Caco-2 (cell line): ENCODE measurements around the gene NDUFV1. TPM values are rescaled to one million over a fixed set of nuclear protein-coding genes. Genes with fewer than 3 reads are reported as not detected.

ENCODE experiments used
- BruUV-seq: library from RNA; stranded (reverse); fragments of 400-500 nt; replicated peaks from 2 replicates; lab custom pipeline; 2021; lab: Mats Ljungman, UMichigan
- CTCF ChIA-PET: fragments of 300-600 bp; sonication (Branson Sonifier 250); formaldehyde crosslinking; loops from one replicate; lab custom pipeline; 2022; ENCODE audit warnings: antibody characterized with exemption; lab: Charles Lee
- POLR2A ChIA-PET: fragments of 300-600 bp; sonication (Branson Sonifier 250); formaldehyde crosslinking; loops from one replicate; lab custom pipeline; 2022; ENCODE audit warnings: antibody characterized with exemption; lab: Charles Lee
- DNase-seq, 2 experiments: peaks; one replicate each; pipeline versions ENCODE4 v3.0.0 to v3.0.0-alpha.2; 2020 to 2022
- H3K27me3 ChIP-seq: replicated peaks from 2 replicates; pipeline ENCODE4 v1.6.0; 2011; ENCODE audit warnings: low read length; ENCODE audit not compliant: control insufficient read depth, insufficient read depth
- H3K36me3 ChIP-seq: 2 replicates; pipeline ENCODE4 v1.5.1; 2011; ENCODE audit warnings: low read length; ENCODE audit not compliant: control insufficient read depth, insufficient read depth
- H3K4me1 ChIP-seq: fragments of 250-450 bp; sonication (Bioruptor Pico); 2 replicates; pipeline ENCODE4 v1.5.1; 2020; ENCODE audit warnings: mild to moderate bottlenecking
- H3K4me3 ChIP-seq: 2 replicates; pipeline ENCODE4 v1.5.1; 2011; ENCODE audit warnings: low read depth, mild to moderate bottlenecking, control low read depth, low read length
- H3K9me3 ChIP-seq: fragments of 250-450 bp; sonication (Bioruptor Pico); 2 replicates; pipeline ENCODE4 v1.5.1; 2020; ENCODE audit warnings: mild to moderate bottlenecking, moderate library complexity
- H3K27ac Mint-ChIP-seq: one replicate; pipeline ENCODE4 v1.8.0; 2022; ENCODE audit warnings: mixed read lengths; ENCODE audit not compliant: unreplicated experiment
- H3K27me3 Mint-ChIP-seq: one replicate; pipeline ENCODE4 v1.8.0; 2022; ENCODE audit warnings: mixed read lengths; ENCODE audit not compliant: insufficient read depth, unreplicated experiment
- H3K36me3 Mint-ChIP-seq: one replicate; pipeline ENCODE4 v1.8.0; 2022; ENCODE audit warnings: mild to moderate bottlenecking, mixed read lengths; ENCODE audit not compliant: insufficient read depth, unreplicated experiment
- H3K4me1 Mint-ChIP-seq: one replicate; pipeline ENCODE4 v1.8.0; 2022; ENCODE audit warnings: low read depth, mixed read lengths; ENCODE audit not compliant: unreplicated experiment
- H3K4me3 Mint-ChIP-seq: one replicate; pipeline ENCODE4 v1.8.0; 2022; ENCODE audit warnings: mild to moderate bottlenecking, moderate library complexity, mixed read lengths; ENCODE audit not compliant: unreplicated experiment
- H3K9me3 Mint-ChIP-seq: one replicate; pipeline ENCODE4 v1.8.0; 2022; ENCODE audit warnings: mixed read lengths; ENCODE audit not compliant: unreplicated experiment
- intact Hi-C: fragments of 100-400 bp; cut with micrococcal nuclease; formaldehyde crosslinking; loops from one replicate; pipeline ENCODE4 v1.10.0; 2022; ENCODE audit not compliant: unreplicated experiment
- total RNA-seq: library from RNA; stranded (reverse); gene quantifications from 2 replicates; pipeline ENCODE4 v1.2.3, GENCODE V29; 2022
- TF ChIP-seq, protein P1 (sequence below), 2 experiments: fragments of 200-600 bp in 1 of 2; IDR thresholded peaks; 1 replicate in 1 of 2; 2 replicates in 1 of 2; pipeline versions ENCODE4 v1.5.1 to v1.8.0; 2011 to 2022; ENCODE audit warnings: antibody characterized with exemption in 1 of 2, control low read depth in 1 of 2, inconsistent platforms in 1 of 2, low read depth in 1 of 2, low read length in 1 of 2, mild to moderate bottlenecking in 1 of 2, moderate library complexity in 1 of 2; ENCODE audit not compliant: insufficient read depth in 1 of 2, severe bottlenecking in 1 of 2, unreplicated experiment in 1 of 2

NDUFV1 gene
- total RNA-seq, 1 experiment from 2014 or later: 358 TPM

DNA sequence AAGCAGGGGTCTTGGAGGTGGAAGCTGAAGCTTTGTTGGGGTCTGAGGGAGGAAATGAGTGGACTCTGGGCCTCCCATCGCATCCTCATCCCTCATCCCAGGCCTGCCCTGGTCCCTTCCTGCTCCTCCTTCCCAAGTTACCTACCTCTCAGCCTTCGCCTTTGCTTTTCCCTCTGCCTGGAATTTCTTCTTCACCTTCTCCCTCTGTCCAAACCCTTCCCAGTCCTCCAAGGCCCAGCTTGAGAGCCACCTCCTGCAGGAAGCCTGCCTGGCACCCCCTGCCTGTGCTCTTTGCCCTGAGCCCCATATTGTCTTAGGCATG is 25.1 kb downstream of the NDUFV1 start:
- TF ChIP-seq, protein P1, sequence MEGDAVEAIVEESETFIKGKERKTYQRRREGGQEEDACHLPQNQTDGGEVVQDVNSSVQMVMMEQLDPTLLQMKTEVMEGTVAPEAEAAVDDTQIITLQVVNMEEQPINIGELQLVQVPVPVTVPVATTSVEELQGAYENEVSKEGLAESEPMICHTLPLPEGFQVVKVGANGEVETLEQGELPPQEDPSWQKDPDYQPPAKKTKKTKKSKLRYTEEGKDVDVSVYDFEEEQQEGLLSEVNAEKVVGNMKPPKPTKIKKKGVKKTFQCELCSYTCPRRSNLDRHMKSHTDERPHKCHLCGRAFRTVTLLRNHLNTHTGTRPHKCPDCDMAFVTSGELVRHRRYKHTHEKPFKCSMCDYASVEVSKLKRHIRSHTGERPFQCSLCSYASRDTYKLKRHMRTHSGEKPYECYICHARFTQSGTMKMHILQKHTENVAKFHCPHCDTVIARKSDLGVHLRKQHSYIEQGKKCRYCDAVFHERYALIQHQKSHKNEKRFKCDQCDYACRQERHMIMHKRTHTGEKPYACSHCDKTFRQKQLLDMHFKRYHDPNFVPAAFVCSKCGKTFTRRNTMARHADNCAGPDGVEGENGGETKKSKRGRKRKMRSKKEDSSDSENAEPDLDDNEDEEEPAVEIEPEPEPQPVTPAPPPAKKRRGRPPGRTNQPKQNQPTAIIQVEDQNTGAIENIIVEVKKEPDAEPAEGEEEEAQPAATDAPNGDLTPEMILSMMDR (IDR thresholded peaks at IDR 0.05; ENCODE audit: insufficient read depth in 1 of 2, low read depth in 1 of 2, low read length in 1 of 2, severe bottlenecking in 1 of 2, unreplicated experiment in 1 of 2): no peak
- peaks cover 7% of the 10 kb centered on the region for H3K4me1 Mint-ChIP-seq
- peaks cover 3% of the 10 kb centered on the region for H3K9me3 Mint-ChIP-seq
- Histone ChIP-seq H3K4me3 (no peak overlapping the region), H3K36me3 (no peaks in the 10 kb centered on the region), H3K27me3 (no peaks in the 10 kb centered on the region), H3K4me1 (peaks cover 11% of the 10 kb centered on the region), H3K9me3 (no peaks in the 10 kb centered on the region)
- CTCF ChIA-PET: no interaction called here
- intact Hi-C loops: no loop called here
- BruUV-seq: no TSS peak
- H3K4me3 Mint-ChIP-seq: peak overlapping the region; percentile 17
- no peak for DNase-seq
- H3K36me3 Mint-ChIP-seq: peaks cover 26% of the 10 kb centered on the region
- no peaks in the 10 kb centered on the region for H3K27me3 Mint-ChIP-seq
- no peak overlapping the region for H3K27ac Mint-ChIP-seq
- POLR2A ChIA-PET: no interaction called here

DNA sequence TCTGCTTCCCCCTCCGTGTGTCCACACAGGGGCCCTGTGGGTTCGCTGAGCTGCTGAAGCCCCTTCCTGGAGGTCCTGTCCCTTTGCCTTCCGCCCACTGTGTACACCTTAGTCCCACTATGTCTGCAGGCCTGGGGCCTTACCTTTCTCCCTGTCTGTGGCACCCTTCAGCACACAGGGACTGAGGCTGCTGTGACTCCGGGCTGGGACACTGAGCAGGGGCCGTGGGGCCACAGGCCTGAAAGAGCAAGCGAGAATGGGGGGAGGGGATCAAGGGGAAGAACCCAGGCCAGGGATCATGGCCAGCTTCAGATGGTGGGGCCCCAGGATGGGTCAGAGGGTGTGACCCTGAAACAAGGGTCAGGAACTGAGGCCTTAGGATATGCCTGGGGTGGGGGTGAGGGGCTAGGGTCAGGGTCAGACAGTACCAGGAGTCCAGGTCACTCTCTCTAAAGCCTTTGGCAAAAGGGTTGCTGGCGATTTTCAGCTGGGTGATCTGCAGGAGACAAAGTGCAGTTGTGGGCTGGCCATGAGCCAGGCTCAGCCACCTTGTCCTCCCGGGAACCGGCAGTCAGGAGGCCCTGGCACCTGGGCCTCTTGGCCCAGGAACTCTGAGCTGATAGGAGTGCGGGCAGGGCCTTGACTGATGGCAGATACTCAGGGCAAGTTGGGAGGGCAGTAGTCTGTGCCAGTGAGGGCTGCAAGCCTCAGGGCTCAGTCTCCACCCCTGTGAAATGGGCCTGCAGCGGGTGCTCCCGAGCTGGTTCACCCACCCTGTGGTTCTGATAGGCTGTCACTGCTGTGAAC is 25.6 kb downstream of the NDUFV1 start:
- H3K36me3 ChIP-seq: no peaks in the 10 kb centered on the region
- no peaks in the 10 kb centered on the region for H3K27me3 Mint-ChIP-seq
- H3K9me3 Mint-ChIP-seq: no peaks in the 10 kb centered on the region
- intact Hi-C loops: no loop called here
- BruUV-seq: no TSS peak
- peak in 1 of 2 experiments; percentile 51 for DNase-seq
- no peak overlapping the region for H3K27ac Mint-ChIP-seq
- peaks cover 26% of the 10 kb centered on the region for H3K36me3 Mint-ChIP-seq
- TF ChIP-seq, protein P1 (IDR thresholded peaks at IDR 0.05; ENCODE audit: insufficient read depth in 1 of 2, low read depth in 1 of 2, low read length in 1 of 2, severe bottlenecking in 1 of 2, unreplicated experiment in 1 of 2): no peak
- H3K4me1 Mint-ChIP-seq: peaks cover 7% of the 10 kb centered on the region
- CTCF ChIA-PET: no interaction called here
- peaks cover 11% of the 10 kb centered on the region for H3K4me1 ChIP-seq
- H3K4me3 Mint-ChIP-seq: peak overlapping the region; percentile 17
- no peaks in the 10 kb centered on the region for H3K9me3 ChIP-seq
- POLR2A ChIA-PET: interaction anchor here (0.5 kb wide), 1 partner anchor 1746 kb away, joined by 3 read pairs; no protein-coding TSS in a partner anchor
- no peak overlapping the region for H3K4me3 ChIP-seq
- no peaks in the 10 kb centered on the region for H3K27me3 ChIP-seq

DNA sequence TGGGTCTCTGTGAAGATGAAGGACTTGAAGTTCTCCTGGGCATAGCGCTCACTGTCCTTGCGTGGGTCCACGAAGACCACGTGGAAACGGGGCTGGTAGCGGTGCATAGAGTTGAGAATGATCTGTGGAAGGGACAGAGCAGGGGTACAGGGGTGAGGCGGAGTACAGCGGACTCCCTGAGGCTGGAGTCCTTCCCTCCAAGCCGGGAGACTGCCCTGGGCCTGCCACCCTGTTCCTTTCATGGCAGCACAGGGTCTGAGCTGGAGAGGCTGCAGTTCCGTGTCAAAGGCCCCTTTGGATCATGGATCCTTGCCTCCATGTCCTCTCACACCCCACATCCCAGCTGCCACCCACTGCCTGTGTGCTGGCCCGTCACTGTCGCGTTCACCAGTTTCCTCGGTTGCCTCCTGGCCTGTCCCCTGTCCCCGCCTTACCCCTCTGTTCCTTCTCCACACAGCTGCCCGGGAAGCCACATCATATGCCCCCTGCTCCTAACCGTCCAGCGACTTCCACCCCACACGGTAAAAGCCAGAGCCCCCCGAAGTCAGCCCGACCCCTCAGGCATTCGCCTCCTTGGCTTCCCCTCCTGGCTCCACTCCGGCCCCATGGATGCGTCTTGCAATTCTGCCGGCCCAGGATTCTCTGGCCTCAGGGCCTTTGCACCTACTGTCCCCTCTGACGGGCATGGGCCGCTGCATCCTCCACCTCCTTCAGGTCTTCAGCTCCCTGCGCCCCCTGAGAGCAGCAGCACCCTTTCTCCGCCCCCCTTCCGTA is 26.4 kb downstream of the NDUFV1 start:
- Histone ChIP-seq H3K27me3 (no peaks in the 10 kb centered on the region), H3K36me3 (no peaks in the 10 kb centered on the region), H3K4me1 (peaks cover 11% of the 10 kb centered on the region), H3K9me3 (no peaks in the 10 kb centered on the region), H3K4me3 (no peak overlapping the region)
- Mint-ChIP-seq H3K27ac (no peak overlapping the region), H3K4me1 (peaks cover 7% of the 10 kb centered on the region), H3K27me3 (no peaks in the 10 kb centered on the region), H3K36me3 (peaks cover 20% of the 10 kb centered on the region), H3K9me3 (no peaks in the 10 kb centered on the region), H3K4me3 (no peak overlapping the region)
- ChIA-PET CTCF (interaction anchor here (1.0 kb wide), 1 partner anchor 18 kb away, joined by 5 read pairs; no protein-coding TSS in a partner anchor), POLR2A (interaction anchor here (0.5 kb wide), 1 partner anchor 1745 kb away, joined by 3 read pairs; no protein-coding TSS in a partner anchor)
- intact Hi-C loops: no loop called here
- peak in 1 of 2 experiments; percentile 46 for DNase-seq
- TF ChIP-seq, protein P1 (IDR thresholded peaks at IDR 0.05; ENCODE audit: insufficient read depth in 1 of 2, low read depth in 1 of 2, low read length in 1 of 2, severe bottlenecking in 1 of 2, unreplicated experiment in 1 of 2): no peak
- no TSS peak for BruUV-seq
